Activated effector memory CD4-positive, alpha-beta T cell treated with anti-CD3 and anti-CD28 coated beads, Interleukin-2, amount 50 U/mL, for 16 hours (primary cell): ENCODE measurements around the gene PPP1R9B.
A peak's percentile ranks its signal among the peaks of the same experiment; 100 is the strongest.

Source experiments
- DNase-seq: peaks from one replicate; pipeline ENCODE4 v3.0.0-alpha.2; 2020

Gene PPP1R9B

DNA sequence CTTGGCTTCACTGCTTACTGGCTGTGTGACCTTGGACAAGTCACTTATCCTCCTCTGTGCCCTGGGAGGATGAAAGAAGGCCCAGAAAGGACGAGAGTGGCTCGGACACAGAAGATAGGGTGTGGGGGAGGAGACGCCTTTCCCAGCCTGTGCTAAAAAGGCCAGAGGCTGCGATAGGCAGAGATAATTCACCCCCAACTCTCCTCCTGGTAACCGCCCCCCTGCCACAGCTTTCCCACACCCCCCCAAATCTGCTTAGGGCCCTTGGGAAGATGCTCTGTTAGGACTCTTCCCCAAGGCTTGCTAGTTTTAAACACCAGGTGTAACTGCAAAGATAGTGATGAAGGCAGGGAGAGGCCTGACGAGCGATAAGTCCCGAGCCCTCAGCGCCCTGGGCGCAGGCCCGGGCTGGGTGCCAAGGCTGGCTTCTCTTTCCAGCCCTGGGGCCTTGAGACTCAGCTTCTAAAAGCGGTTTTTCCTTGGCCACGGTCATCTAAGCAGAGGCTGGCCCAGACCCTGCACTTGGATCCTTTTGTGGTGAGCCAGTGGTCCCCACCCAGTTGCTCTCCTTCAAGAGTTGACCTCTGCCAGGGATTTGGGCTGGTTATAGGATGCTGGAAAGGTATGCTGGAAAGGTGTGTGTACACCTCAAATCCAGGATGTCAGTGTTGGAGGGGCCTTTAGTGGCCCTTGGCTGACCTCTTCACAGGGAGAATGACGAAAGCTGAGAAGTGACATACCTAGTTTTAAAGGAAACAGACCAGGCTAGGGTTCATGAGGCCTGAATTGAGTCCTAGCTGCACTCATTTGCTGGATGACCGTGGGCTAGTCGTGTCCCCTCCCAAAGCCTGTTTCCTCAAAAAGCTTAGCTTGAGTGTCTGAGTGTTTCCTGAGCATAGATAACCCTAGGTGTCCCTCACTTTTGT lies 3.4 kb upstream of the PPP1R9B start:
- no peak for DNase-seq

DNA sequence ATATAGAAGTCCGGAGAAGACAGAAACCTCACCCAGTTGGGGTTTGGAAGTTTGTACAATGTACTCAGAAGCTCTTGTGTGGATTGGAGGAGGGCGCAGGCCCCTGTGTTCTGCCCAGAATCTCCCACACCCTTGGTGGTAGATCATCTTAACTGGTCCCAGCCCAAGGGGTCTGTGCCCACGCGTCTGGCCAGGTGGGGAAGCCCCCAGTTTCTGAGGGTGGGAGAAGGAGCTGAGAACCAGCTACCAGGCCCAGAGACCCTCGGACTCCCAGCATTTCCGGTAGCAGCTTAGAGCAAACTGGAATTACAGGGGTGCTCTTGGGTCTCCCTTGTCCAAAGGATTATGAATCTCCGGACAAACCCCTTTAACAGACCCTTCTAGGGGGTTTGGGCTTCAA lies 2.3 kb upstream of the PPP1R9B start:
- no peak for DNase-seq

DNA sequence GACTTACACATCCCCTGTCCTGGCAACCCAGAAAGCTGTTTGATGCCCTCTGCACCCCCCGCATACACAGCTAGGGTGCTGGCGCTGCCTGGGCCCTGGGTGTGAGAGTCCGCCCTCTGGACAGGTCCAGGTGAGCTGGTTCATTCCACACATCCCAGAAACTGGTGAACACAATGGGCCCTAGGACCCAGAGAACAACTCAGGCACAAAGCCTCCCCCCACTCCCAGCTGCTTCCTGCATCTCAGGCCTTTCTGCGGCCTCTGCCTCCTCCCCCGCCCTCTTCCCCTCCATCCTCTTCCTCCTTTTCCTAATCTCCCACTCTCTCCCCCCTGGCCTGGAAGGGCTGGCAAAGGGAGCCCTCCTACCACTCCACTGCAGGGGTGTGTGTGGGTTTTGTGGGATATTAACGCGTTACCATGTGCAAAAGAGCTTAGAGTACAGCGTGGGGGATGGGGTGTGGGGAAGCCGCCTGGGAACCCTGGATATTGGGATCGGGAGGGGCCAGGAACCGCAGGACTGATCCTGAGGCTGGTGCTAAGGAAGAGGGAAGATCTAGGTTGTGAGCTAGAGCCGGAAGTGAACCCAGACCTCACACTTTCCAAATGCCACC lies 1.6 kb upstream of the PPP1R9B start:
- DNase-seq: peak; percentile 83

- DNase-seq: peak; percentile 95
Observed at GRCh38 chr17:50151041-50151936, 812 bp upstream of the PPP1R9B start.

- DNase-seq: peak; percentile 88
Observed at GRCh38 chr17:50149417-50150353, 792 bp downstream of the PPP1R9B start.

DNA sequence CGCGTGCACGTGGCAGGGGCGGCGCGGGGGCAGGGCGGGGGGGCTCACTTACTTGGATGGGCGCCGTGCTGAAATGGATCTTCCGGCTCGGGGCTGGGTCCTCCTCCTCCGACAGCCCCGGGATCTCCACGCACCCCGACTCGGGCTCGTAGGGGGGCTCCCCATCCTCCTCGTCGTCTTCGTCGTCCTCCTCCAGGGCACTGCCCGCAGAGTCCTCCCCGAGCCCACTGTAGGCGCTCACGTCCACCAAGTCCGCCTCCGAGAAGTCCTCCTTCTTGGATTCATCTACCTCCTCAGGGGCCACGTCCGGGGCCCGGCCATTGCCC lies 1.4 kb downstream of the PPP1R9B start:
- DNase-seq: no peak

DNA sequence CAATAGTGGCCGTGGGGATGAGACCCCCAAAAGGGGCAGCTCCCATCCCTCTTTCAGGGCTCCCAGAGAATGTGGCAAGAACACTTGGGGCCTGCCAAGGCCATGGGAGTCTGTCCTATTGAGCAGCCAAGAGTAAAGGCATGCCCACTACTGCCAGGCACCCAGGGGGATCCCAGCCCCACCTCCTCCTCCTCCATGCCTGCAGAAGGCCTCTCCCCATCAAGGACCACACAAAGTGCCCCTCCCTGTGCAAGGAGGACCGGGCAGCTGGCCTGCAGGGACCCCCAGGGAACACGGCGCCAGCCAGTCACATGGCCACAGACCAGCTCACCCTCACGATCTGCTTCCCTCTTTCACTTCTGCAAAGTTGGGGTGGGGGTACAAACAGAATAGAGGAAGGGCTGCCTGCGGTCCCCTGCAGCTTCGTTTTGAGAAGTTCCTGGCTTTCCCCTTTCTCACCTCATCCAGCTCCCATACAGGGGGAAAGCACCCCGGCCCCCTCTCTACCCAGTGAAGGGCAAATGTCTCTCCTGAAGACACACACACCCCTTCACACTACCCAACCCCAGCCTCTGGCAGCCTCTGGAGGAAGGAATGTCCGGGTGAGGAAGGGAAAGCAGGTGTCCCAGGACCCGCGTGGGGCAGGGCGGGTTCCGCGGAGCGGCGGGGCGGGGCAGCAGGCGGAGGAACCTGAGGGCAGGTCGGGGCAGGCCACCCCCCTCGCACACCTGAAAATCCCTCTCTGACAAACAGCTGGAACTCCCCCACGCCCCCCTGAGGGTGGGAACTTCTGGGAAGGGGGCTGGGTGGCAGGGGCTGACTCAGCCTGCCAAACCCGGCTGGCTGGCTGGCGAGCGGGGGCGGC lies 2.0 kb downstream of the PPP1R9B start:
- peak; percentile 93 for DNase-seq

DNA sequence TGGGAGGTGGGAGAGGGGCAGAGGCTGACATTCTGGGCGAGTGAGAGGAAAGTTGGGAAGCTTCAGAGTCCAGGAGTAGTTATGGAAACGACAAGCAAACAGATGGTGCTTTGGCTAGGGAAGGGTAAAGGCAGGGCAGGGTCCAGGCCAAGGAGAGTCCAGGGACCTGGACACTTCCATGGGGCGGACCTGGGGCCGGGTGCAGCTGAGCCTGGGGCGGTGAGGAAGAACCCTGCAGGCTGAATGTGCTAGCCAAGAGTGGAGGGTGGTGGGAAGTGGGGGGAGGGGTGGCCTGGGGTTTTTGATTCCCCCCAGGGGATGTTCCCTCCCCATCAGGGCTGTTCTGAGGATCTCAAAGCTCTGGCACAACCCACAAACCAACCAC lies 2.6 kb downstream of the PPP1R9B start:
- no peak for DNase-seq

GRCh38 chr17:50146927-50147665 lies 3.4 kb downstream of the PPP1R9B start:
- peak; percentile 73 for DNase-seq

- DNase-seq: peak; percentile 72
Observed at GRCh38 chr17:50146230-50146926, 4.1 kb downstream of the PPP1R9B start.

GRCh38 chr17:50145532-50146229 lies 4.8 kb downstream of the PPP1R9B start:
- no peak for DNase-seq

DNA sequence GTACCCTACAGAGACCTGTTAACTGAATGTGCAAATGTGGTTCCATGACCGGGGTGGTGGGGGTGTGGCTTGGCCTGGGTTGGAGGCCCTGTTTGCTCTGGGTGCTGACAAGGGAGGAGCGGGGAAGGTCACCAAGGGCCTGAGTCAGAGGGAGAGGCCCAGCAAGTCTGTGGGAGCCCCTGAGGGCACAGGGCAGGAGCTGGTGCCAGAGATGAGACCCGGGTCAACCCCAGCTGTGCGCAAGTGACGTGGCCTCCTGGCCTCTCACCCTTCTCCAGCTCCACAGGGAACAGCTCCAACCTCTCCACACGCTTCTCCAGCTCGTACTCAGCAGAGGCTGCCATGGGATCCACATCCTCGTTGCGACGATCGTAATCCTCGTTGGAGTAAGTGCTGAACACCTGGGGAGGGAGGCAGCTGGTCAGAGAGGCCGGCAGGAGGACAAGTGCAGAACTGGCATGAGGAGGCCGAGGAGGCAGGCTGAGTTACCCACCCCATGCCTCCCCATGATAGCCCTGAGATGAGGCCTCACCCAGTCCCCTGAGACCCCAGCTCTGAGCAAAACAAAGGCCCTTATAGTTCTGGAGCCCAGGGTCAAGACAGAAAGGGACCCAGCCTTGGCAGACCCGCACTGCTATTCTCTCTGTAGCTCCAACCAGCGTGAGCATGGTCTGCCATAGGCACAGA lies 5.5 kb downstream of the PPP1R9B start:
- DNase-seq: no peak

- DNase-seq: no peak
Observed at GRCh38 chr17:50144355-50144754, 6.1 kb downstream of the PPP1R9B start.

DNA sequence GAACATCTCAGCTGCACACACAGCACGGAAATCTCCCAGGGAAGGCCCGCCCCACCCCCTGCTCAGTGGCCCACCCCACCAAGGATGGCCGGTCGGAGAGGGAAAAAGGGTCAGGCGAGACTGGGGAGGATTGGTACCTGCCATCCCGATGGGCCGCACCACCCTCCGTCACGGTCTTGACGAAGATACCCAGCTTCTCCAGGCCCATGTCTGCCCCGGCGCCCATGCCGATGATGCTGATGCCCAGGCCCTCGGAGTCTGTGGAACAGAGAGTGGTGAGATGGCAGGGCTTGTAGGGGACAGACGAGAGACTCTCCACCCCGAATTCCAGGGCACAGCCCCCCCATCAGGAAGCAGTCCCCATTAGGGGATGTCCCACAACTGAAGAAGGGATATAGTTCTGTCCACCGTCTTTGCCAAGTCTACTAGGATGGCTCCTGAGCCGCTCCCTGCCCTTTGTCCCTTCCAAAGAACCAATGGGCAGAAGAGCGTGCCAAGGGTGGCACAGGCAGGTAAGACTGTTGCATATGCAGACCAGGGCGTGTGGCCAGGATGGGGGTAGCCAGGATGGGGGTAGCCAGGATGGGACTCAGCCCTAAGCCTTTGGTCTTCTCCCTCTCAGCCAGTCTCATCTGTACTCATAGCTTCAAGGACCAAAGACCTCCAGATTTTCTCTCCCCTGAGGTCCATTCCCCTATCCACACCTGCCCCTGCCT lies 6.9 kb downstream of the PPP1R9B start:
- DNase-seq: no peak

DNA sequence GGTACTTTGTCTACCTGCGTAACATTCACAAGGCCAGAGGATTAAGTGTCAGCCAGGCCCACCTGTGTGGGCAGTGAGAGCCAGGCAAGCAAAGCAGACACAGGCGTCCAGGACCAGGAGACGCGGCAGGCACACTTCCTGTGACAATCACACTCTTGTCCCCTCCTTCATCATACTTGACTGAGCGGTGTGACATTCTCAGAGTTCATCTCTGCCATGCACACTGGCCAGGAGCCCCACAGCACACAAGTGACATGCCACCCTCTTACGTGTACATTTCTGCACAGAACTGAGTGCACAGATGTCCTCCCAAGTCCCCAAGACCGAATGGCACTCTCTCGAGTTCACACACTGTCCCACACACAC lies 8.7 kb downstream of the PPP1R9B start:
- DNase-seq: no peak

- DNase-seq: no peak
Observed at GRCh38 chr17:50141026-50141744, 9.3 kb downstream of the PPP1R9B start.
